GM21515 (cell line): ENCODE measurements around the gene RAI1.

ENCODE experiments used
- ATAC-seq: cut with Tn5 transposase; IDR thresholded peaks from one replicate; pipeline ENCODE4 v1.9.1; 2021; ENCODE audit not compliant: unreplicated experiment

The RAI1 gene

DNA sequence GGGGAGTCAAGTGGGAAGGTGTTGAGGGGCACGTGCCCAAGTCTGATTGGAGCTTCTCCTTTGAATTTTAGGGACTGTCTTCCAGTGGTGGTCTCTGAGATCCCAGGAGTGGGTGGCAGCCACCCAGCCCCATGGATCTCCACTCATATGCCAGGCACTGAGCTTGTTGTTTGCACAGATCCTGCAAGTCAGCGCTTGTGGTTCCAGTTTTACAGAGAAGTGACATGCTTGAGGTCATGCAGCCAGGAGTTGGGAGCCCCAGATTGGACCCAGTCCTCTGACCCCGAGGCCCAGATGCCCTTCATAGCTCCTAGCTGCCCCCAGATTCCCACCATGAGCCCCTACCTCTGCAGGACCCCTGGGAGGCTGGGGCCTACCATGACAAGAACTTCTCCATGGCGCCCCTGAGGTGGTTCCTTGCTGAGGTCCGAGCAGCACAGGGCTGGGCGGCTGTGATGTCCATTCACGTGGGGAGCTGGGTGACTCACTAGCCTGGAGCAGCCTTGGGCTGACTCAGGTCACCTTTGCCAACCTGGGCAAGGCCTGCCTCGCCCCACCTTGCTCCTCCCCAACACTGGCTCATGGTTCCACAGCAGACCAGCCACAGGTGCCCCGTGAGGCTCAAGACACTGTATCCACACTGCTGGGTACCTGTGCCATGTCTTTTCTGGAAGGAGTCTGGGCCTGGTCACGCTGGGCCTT, 47.4 kb downstream of the RAI1 start:
- ATAC-seq = no peak

GRCh38 chr17:17729620-17730249, 48.5 kb downstream of the RAI1 start:
- ATAC-seq = no peak

GRCh38 chr17:17730250-17730935, 49.1 kb downstream of the RAI1 start:
- ATAC-seq = no peak

DNA sequence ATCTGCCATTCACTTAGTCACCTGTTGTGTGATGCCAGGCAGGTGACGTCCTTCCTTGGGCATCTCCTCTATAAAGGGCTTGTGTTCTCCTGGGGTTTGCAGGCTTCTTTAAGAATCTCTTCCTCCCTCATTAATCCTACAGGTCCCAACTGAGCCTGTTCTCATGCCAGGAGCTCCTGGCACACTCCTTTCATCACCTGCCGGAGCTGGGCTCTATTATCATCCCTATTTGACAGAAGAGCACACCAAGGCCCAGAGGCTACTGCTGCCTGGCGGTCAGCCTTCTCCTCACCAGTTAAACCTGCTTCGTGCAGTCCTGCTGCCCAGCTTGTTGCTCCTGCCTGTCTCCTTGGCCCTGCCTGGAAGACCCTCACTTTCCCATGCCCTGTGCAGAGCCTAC, 51.2 kb downstream of the RAI1 start:
- ATAC-seq = no peak

DNA sequence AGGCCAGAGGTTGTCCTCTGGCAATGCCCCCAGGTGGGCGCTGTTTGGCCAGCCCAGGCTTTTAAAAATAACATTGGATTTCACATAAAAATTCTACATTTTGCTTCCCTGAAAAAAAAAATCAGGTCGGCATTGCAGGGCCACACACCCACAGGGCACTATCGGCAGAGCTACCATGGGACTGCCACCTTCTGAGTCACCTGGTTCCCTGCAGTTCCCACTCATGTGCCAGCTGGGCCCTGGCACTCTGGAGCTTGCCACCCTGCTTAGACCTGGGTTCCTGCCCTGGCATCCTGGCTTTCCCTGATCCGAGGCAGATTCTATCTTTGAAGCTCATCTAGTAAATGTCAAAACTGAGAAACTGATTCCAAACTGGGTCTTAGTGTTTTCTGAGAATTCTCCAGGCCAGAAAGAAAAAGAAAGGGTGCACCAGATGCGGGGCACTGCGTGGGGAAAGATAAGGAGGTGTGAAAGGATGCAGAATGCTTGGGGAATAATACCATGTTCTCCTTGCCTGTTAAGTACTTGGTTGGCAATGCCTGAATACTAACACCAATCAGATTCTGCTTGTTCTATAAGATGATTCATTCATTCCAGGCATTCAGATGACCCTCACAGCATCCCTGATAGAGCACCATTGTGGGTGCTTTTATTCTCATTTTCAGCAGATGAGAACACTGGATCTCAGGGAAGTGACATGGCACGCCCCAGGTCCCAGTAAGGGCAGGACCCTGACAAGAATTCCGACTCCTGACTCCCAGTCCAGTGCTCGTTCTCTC, 51.8 kb downstream of the RAI1 start:
- ATAC-seq = no peak

- no peak for ATAC-seq
Measured at GRCh38 chr17:17736205-17737183, 55.2 kb downstream of the RAI1 start.

DNA sequence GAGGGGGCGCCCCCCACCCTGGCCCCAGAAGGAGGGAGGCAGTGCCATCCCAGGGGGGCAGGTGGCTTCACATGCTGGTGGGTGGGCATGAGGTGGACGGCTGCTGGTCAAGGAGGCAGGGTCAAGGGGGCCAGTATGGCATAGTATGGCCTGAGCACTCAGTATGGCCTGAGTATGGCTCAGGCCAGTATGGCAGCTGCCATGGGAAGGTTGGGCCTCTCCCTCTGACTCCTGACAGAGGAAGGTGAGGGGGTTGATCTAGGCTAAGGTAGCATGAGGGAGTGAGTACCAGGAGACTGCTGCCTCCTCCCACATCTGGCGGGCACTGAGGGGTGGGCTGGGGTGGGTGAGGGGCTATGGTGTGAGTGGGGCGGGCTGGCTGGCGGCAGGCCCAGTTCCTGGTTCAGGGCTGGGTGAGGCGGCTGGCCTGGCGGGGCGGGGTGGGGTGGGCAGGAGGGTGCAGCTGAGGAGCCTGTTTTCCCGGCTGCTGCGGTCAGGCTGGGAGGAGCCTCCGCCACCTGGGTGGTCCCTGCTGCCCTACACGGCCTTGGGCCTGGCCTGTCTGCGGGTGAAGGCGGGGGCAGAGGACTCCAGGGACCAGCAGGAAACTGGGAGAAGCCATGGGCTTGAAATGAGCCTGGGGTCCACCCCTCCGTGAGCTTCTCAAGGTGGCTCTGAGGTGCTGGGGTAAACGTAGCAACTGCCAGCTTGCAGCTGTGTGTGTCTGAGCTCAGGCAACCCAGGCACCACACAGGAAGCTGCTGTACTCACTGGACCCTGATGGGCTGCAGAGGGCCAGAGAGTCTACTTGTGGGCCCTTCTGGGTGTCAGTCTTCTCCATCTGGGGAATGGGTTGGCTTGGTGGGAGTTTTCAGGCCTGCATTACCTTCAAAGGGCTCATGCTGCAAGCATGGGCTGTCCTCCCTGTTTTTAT, 57.0 kb downstream of the RAI1 start:
- ATAC-seq = no peak

DNA sequence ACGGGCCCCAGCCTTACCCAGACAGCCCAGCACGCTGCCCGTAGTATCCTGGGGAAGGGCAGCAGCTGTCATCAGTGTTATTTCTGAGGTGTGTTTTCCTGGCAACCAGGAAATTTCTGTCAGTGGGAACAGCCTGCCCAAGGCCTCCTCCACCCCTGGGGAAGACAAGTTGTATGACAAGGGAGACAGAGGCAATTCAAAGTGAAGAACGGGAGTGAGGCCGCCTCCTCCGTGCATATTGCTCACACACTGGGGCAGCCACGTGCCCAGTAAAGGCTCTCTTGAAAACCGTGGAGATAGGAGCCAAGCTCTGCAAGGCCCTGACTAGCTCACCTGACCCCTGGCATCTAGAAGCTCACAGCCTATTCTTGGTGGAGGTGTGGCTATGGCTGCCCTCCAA, 57.6 kb downstream of the RAI1 start:
- ATAC-seq = no peak

- ATAC-seq = no peak
Measured at GRCh38 chr17:17739388-17740066, 58.3 kb downstream of the RAI1 start.

- no peak for ATAC-seq
Measured at GRCh38 chr17:17740615-17741348, 59.5 kb downstream of the RAI1 start.

- no peak for ATAC-seq
Measured at GRCh38 chr17:17741349-17742023, 60.2 kb downstream of the RAI1 start.

GRCh38 chr17:17742133-17742621, 60.9 kb downstream of the RAI1 start:
- no peak for ATAC-seq

DNA sequence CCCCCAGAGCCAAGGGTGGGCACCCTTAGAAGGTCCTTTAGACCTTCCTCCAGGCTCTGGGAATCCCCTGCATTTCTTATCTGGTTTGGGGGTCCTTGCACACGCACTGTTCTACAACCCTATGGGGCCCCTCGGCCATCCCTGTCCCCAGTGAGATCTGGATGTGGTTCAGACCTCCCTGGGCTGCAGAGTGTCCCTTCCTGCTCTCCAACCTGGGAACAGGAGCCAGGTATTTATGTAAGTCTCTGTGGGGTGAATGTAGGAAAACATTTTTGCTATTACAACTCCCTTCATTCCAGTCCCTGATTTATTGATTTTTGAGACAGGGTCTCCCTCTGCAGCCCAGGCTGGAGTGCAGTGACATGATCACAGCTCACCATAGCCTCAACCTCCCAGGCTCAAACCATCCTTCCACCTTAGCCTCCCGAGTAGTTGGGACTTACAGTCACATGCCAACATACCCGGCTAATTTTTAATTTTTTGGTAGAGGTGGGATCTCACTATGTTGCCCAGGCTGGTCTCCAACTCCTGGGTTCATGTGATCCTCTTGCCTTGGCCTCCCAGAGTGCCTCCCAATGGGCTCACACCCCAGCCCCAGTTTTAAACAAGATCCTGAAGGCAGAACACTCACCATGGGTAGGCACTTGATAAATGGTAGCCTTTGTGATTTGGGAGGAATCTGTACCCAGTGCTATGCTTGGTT, 61.6 kb downstream of the RAI1 start:
- no peak for ATAC-seq

GRCh38 chr17:17743391-17744112, 62.3 kb downstream of the RAI1 start:
- no peak for ATAC-seq

- no peak for ATAC-seq
Measured at GRCh38 chr17:17744116-17744515, 62.9 kb downstream of the RAI1 start.
